LNCaP clone FGC (cell line): Measurements from ENCODE around the gene LHFPL2.

ENCODE experiments used
- DNase-seq: peaks from one replicate; pipeline ENCODE4 v3.0.0-alpha.2; 2011; ENCODE audit warnings: low read depth
- H3K4me3 ChIP-seq: 2 replicates; pipeline ENCODE4 v1.5.1; 2011; ENCODE audit warnings: mild to moderate bottlenecking, low read depth, low read length, control low read depth
- TF ChIP-seq, protein P1 (sequence below): IDR thresholded peaks from 2 replicates; pipeline ENCODE4 v1.5.1; 2012; ENCODE audit warnings: mild to moderate bottlenecking; ENCODE audit not compliant: control insufficient read depth, insufficient read depth; ENCODE audit errors: extremely low read depth

LHFPL2 gene

DNA sequence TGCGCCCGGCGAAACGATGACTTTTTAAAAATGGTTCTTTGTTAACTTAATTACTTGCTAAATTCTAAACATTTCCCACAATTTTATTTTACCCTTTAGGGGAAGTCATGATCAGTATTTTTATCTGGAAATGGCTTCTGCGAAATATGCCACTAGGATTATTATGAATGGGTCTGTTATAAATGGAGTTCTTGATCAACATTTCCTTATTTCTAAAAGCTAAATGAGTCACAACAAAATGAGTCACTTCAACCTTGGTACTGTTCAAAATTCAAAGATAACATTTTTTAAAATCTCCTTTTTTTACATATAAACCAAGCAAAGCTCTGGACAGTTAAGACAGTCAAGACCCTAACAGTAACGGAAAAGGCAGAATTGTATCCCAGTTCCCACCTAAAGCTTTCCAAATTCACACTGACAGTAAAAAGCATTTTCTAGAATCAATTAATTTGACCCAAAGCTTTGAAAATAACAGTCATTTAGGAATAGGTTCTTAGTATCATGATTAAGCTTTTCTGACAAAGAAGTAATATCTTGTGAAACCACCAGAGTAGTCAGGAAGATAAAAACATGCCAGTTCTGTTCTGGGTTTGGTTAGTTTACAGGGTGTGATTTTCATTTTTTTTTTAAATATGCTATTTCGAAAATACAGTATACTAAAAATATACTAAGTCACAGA lies 81.7 kb downstream of the LHFPL2 start:
- H3K4me3 ChIP-seq = no peak overlapping the region
- DNase-seq = no peak
- TF ChIP-seq, protein P1, sequence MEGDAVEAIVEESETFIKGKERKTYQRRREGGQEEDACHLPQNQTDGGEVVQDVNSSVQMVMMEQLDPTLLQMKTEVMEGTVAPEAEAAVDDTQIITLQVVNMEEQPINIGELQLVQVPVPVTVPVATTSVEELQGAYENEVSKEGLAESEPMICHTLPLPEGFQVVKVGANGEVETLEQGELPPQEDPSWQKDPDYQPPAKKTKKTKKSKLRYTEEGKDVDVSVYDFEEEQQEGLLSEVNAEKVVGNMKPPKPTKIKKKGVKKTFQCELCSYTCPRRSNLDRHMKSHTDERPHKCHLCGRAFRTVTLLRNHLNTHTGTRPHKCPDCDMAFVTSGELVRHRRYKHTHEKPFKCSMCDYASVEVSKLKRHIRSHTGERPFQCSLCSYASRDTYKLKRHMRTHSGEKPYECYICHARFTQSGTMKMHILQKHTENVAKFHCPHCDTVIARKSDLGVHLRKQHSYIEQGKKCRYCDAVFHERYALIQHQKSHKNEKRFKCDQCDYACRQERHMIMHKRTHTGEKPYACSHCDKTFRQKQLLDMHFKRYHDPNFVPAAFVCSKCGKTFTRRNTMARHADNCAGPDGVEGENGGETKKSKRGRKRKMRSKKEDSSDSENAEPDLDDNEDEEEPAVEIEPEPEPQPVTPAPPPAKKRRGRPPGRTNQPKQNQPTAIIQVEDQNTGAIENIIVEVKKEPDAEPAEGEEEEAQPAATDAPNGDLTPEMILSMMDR = no peak

DNA sequence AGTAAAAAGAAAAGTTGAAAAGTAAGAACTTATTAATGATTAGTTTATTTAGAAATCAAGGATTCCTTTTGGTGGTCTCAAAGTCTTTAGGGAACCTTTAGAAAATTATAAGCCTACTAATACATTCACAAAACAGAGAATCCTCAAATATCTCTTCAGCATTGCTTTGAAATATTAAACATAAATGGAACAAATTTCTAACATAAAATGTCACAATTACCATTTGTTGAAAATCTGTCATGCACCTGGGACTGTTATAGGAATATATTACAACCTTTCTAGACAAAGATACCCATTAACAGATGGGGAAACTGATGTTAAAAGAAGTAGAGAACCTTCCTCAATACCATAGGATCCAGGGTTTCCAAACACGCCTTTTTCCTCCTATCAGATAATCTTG lies 83.2 kb downstream of the LHFPL2 start:
- DNase-seq = no peak
- no peak overlapping the region for H3K4me3 ChIP-seq
- TF ChIP-seq, protein P1 = no peak

- TF ChIP-seq, protein P1 = no peak
- no peak for DNase-seq
- H3K4me3 ChIP-seq = no peak overlapping the region
Measured at GRCh38 chr5:78563621-78564020, 85.0 kb downstream of the LHFPL2 start.

DNA sequence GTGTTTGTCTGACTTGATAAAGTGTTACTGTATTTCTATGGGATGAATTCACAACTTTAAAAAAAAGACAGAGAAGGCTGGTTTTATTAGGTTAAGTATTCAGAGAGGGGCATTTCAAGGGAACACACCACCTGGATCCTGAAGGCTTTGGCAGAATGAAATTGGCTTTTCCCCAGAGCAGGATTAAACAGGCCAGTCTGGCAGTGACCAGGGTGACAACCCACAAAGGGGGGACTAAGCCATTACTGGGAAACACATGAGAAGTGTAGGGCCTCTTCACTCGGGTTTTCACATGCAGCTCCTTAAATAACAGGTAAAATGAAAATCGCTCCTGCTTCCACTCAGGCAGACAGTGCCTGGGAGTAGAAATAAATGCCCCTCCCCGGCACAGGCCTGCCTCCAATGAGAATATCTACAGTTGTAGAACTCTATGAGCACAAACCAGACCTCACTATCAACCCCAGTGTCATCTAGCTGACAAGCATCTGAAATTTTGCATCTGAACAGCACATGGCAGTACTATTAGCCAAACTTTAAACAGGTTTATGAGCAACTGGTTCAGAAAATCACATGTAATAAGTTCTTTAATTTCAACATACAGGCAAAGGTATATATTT lies 85.8 kb downstream of the LHFPL2 start:
- no peak for DNase-seq
- H3K4me3 ChIP-seq = no peak overlapping the region
- TF ChIP-seq, protein P1 = no peak

DNA sequence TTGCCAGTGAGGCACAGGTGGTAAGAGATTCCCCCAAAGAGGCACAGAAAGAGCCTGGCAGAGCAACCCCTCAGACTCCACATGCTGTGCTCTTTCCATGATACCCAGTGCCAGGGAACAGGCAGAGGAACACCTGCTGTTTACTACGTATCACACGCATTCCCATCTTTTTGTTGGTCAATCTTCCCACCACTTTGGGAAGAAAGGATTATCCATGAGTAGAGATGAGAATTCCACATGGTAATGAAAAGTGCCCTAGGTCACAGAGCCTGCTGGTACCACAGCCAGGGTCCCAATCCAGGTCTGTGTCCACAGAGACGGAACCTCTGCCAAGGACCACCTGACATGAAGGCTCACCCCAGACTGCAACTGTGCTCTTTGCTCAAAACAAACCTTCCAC lies 86.6 kb downstream of the LHFPL2 start:
- DNase-seq = no peak
- H3K4me3 ChIP-seq = no peak overlapping the region
- TF ChIP-seq, protein P1 = no peak

DNA sequence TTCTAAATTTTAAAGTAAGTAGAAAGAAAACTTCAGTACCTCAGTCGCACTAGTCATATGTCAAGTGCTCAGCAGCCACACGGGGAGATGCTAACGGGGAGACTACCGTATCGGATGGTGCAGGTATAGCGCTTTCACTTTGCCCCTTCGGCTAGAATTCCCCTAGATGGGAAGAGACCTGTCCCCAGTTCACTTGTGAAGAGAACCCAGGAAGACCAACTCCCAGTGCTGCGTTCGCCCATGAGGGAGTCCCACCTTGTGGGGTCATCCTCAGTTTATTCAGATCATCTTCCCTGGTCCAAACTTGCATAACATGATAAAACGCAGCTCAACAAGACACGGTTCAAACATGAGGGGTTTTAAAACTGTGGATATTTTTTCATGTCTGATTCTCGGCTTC lies 87.3 kb downstream of the LHFPL2 start:
- TF ChIP-seq, protein P1 = no peak
- DNase-seq = no peak
- no peak overlapping the region for H3K4me3 ChIP-seq
